Fibroblast of lung (primary cell): Measurements from ENCODE around the gene IQGAP2.

ENCODE experiments used
- CTCF ChIP-seq, 2 donors: IDR thresholded peaks in 1 of 2; conservative IDR thresholded peaks in 1 of 2; 1 replicate in 1 of 2; 2 replicates in 1 of 2; pipeline ENCODE4 v1.5.1; 2011 to 2012; ENCODE audit warnings: low read length in 2 of 2, control low read depth in 1 of 2, inconsistent platforms in 1 of 2, low read depth in 1 of 2, mild to moderate bottlenecking in 1 of 2
- EZH2 ChIP-seq: IDR thresholded peaks from 2 replicates; pipeline ENCODE4 v1.5.1; 2012; ENCODE audit warnings: low read length, control low read depth, mild to moderate bottlenecking; ENCODE audit errors: missing control alignments

GRCh38 chr5:76468635-76469425 lies 65.7 kb downstream of the IQGAP2 start:
- TF ChIP-seq CTCF (conservative IDR thresholded peaks at IDR 0.05 in 1 of 2, IDR thresholded peaks at IDR 0.05 in 1 of 2; ENCODE audit: low read depth in 1 of 2, low read length in 2 of 2) (no peak), EZH2 (no peak)
